HepG2 (cell line): ENCODE measurements around the gene ZBP1. TPM values are rescaled to one million over a fixed set of nuclear protein-coding genes. Genes with fewer than 3 reads are reported as not detected.
A peak's percentile ranks its signal among the peaks of the same experiment; 100 is the strongest.

Source experiments
- ATM ChIP-seq: fragments of 450-650 bp; IDR thresholded peaks from 2 replicates; pipeline ENCODE4 v1.7.1; 2017; ENCODE audit warnings: mild to moderate bottlenecking, borderline replicate concordance
- BCL6 ChIP-seq: IDR thresholded peaks from 2 replicates; pipeline ENCODE4 v1.6.1; 2016; ENCODE audit warnings: missing genetic modification reagents, missing compliant biosample characterization
- ELF4 ChIP-seq: sonication (generic); formaldehyde crosslinking; IDR thresholded peaks from 2 replicates; pipeline ENCODE4 v1.5.0; 2020; ENCODE audit warnings: missing genetic modification reagents, mild to moderate bottlenecking, moderate library complexity, borderline replicate concordance
- EP300 ChIP-seq, 3 experiments: sonication (generic) in 1 of 3; formaldehyde crosslinking in 1 of 3; IDR thresholded peaks; 2 replicates each; pipeline versions ENCODE4 v1.5.1 to v1.6.1; 2011 to 2020; ENCODE audit warnings: low read depth in 2 of 3, low read length in 2 of 3, borderline replicate concordance in 1 of 3, improper control_type of control experiment in 1 of 3, mild to moderate bottlenecking in 1 of 3, missing genetic modification reagents in 1 of 3, moderate library complexity in 1 of 3
- MBD4 ChIP-seq: IDR thresholded peaks from 2 replicates; pipeline ENCODE4 v1.6.1; 2012; ENCODE audit warnings: low read length, inconsistent platforms, borderline replicate concordance
- SOX13 ChIP-seq, 3 experiments: fragments of 450-650 bp in 1 of 3; sonication (generic) in 1 of 3; formaldehyde crosslinking in 1 of 3; IDR thresholded peaks in 2 of 3; conservative IDR thresholded peaks in 1 of 3; 2 replicates each; pipeline versions ENCODE4 v1.5.0 to v1.6.1; 2016 to 2020; ENCODE audit warnings: antibody characterized with exemption in 1 of 3, mild to moderate bottlenecking in 1 of 3, missing compliant biosample characterization in 1 of 3, missing genetic modification reagents in 1 of 3, moderate library complexity in 1 of 3
- TAF15 ChIP-seq: fragments of 200-400 bp; formaldehyde crosslinking; IDR thresholded peaks from one replicate; pipeline ENCODE4 v1.6.1; 2018; ENCODE audit warnings: mild to moderate bottlenecking, low read depth, low read length; ENCODE audit not compliant: poor library complexity, severe bottlenecking
- ZFP36 ChIP-seq: fragments of 150-350 bp; IDR thresholded peaks from 2 replicates; pipeline ENCODE4 v1.6.1; 2018; ENCODE audit warnings: borderline replicate concordance, low read length, low read depth; ENCODE audit not compliant: partially characterized antibody
- ZNF253 ChIP-seq: sonication (generic); formaldehyde crosslinking; IDR thresholded peaks from 2 replicates; pipeline ENCODE4 v1.8.0; 2022; ENCODE audit warnings: mild to moderate bottlenecking, missing genetic modification reagents, borderline replicate concordance
- ZNF350 ChIP-seq: sonication (generic); formaldehyde crosslinking; IDR thresholded peaks from 2 replicates; pipeline ENCODE4 v1.4.0; 2020; ENCODE audit warnings: mild to moderate bottlenecking, low read depth, missing genetic modification reagents, borderline replicate concordance
- ZNF550 ChIP-seq: sonication (generic); formaldehyde crosslinking; IDR thresholded peaks from 2 replicates; pipeline ENCODE4 v1.4.0; 2020; ENCODE audit warnings: mild to moderate bottlenecking, missing genetic modification reagents, borderline replicate concordance
- ZNF644 ChIP-seq: IDR thresholded peaks from 2 replicates; pipeline ENCODE4 v1.6.1; 2016; ENCODE audit warnings: low read depth
- ZNF816 ChIP-seq: sonication (generic); formaldehyde crosslinking; IDR thresholded peaks from 2 replicates; pipeline ENCODE4 v1.8.0; 2022; ENCODE audit warnings: missing genetic modification reagents, mild to moderate bottlenecking, borderline replicate concordance
- polyA plus RNA-seq, 8 experiments: library from polyadenylated mRNA; depleted of rRNA in 3 of 8; stranded (reverse) in 7 of 8; unstranded in 1 of 8; fragments of >200 nt; fragmentation: Illumina TruSeq in 4 of 8; extraction: Trizol in 4 of 8; gene quantifications; 2 replicates each; pipeline versions ENCODE4 v1.2.1 to v1.2.3, GENCODE V29; 2011 to 2016; ENCODE audit warnings: low read depth in 4 of 8, missing spikeins in 1 of 8, mixed read lengths in 1 of 8; ENCODE audit not compliant: insufficient read depth in 1 of 8
- total RNA-seq, 5 experiments: library from RNA; depleted of rRNA; stranded (reverse); fragments of >200 nt; fragmentation: Illumina TruSeq; extraction: Trizol; gene quantifications; 2 replicates each; pipeline ENCODE4 v1.2.3, GENCODE V29; 2016; ENCODE audit warnings: low read depth in 1 of 5
- TF ChIP-seq, protein P1 (sequence below): sonication (generic); formaldehyde crosslinking; IDR thresholded peaks from 2 replicates; pipeline ENCODE4 v1.8.0; 2022; ENCODE audit warnings: missing genetic modification reagents, mild to moderate bottlenecking, inconsistent platforms, borderline replicate concordance
- TF ChIP-seq, protein P2 (sequence below): IDR thresholded peaks from 2 replicates; pipeline ENCODE4 v1.6.1; 2016; ENCODE audit warnings: missing compliant biosample characterization, missing genetic modification reagents, borderline replicate concordance
- TF ChIP-seq, protein P3 (sequence below): sonication (generic); formaldehyde crosslinking; IDR thresholded peaks from 2 replicates; pipeline ENCODE4 v1.4.0; 2020; ENCODE audit warnings: missing genetic modification reagents, borderline replicate concordance
- TF ChIP-seq, protein P4 (sequence below): sonication (generic); formaldehyde crosslinking; IDR thresholded peaks from 2 replicates; pipeline ENCODE4 v1.4.0; 2020; ENCODE audit warnings: missing genetic modification reagents

Gene ZBP1
- total and polyA plus RNA-seq, 2 of the 13 experiments (the other 11 are each of a cell fraction or from before 2014, with no cell fraction given), result not detected

DNA sequence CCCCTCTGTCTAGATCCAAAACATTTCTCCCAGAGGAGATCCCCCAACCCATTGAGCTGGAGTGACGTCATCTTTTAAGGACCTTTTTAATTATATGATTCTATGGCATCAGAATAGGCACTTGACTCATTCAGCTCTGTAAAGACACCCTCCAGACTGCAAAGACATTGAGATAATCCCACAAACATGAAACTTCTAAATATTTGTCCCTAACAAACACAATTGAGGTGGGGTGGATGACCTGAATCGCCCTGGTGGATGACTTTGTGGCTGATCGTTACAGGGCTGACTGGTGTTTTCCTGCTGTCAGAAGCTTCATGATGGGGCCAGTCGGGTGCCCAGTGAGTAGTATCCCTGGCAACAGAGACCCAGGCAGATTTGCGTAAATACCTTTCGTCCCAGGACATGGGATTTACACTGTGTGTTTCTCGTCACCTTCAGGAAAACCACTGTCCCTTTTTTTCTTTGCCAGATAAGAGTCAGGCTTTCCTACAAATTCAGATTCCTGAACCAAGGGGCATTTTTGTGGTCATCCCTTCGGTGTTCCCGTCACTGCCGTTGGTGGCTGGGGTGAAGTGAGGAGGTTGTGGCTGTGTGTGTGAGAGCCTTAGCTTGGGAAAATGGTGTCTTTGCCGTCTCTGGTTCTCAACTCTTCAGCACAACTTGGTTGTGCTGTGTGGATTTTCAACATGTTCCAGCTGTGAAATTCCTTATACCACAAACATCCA, 64.6 kb downstream of the ZBP1 start (continued):
- TF ChIP-seq, protein P1, sequence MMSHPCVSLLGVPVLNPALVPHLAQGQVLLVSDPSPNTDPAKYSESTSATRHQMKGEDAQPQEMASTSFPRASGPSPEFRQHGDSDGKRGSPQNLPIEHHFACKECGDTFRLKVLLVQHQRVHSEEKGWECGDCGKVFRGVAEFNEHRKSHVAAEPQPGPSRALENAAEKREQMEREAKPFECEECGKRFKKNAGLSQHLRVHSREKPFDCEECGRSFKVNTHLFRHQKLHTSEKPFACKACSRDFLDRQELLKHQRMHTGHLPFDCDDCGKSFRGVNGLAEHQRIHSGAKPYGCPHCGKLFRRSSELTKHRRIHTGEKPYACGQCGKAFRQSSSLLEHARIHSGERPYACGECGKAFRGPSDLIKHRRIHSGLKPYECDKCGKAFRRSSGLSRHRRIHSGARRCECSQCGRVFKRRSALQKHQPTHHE (CRISPR knock-in tag), result no peak
- TF ChIP-seq, protein P2, sequence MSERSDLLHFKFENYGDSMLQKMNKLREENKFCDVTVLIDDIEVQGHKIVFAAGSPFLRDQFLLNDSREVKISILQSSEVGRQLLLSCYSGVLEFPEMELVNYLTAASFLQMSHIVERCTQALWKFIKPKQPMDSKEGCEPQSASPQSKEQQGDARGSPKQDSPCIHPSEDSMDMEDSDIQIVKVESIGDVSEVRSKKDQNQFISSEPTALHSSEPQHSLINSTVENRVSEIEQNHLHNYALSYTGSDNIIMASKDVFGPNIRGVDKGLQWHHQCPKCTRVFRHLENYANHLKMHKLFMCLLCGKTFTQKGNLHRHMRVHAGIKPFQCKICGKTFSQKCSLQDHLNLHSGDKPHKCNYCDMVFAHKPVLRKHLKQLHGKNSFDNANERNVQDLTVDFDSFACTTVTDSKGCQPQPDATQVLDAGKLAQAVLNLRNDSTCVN (CRISPR knock-in tag), result no peak
- TF ChIP-seq ZNF253 (CRISPR knock-in tag) (no peak), BCL6 (CRISPR knock-in tag) (peak; percentile 58), EP300 (IDR thresholded peaks at IDR 0.05; ENCODE audit: low read depth in 2 of 2, low read length in 2 of 2) (peak; percentile 27 to 83; a peak in 2 of 4 replicates), EP300 (CRISPR knock-in tag; IDR thresholded peaks at IDR 0.05; ENCODE audit: borderline replicate concordance) (no peak), SOX13 (IDR thresholded peaks at IDR 0.05) (no peak), SOX13 (CRISPR knock-in tag; conservative IDR thresholded peaks at IDR 0.05 in 1 of 2, IDR thresholded peaks at IDR 0.05 in 1 of 2) (peak; percentile 32 to 47; a peak in 1 of 4 replicates), ZNF550 (no peak), ZNF350 (CRISPR knock-in tag) (no peak), ELF4 (no peak), ZNF644 (CRISPR knock-in tag) (0 out of 2 replicates have a peak, but pooled peaks have one; percentile 52), ZFP36 (peak; percentile 8), ATM (no peak), MBD4 (0 out of 2 replicates have a peak, but pooled peaks have one; percentile 22), ZNF816 (CRISPR knock-in tag) (no peak), TAF15 (no peak)
- TF ChIP-seq, protein P3, sequence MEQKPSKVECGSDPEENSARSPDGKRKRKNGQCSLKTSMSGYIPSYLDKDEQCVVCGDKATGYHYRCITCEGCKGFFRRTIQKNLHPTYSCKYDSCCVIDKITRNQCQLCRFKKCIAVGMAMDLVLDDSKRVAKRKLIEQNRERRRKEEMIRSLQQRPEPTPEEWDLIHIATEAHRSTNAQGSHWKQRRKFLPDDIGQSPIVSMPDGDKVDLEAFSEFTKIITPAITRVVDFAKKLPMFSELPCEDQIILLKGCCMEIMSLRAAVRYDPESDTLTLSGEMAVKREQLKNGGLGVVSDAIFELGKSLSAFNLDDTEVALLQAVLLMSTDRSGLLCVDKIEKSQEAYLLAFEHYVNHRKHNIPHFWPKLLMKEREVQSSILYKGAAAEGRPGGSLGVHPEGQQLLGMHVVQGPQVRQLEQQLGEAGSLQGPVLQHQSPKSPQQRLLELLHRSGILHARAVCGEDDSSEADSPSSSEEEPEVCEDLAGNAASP (CRISPR knock-in tag), result peak; percentile 62; the same call in 1 of the 2 replicates
- TF ChIP-seq, protein P4, sequence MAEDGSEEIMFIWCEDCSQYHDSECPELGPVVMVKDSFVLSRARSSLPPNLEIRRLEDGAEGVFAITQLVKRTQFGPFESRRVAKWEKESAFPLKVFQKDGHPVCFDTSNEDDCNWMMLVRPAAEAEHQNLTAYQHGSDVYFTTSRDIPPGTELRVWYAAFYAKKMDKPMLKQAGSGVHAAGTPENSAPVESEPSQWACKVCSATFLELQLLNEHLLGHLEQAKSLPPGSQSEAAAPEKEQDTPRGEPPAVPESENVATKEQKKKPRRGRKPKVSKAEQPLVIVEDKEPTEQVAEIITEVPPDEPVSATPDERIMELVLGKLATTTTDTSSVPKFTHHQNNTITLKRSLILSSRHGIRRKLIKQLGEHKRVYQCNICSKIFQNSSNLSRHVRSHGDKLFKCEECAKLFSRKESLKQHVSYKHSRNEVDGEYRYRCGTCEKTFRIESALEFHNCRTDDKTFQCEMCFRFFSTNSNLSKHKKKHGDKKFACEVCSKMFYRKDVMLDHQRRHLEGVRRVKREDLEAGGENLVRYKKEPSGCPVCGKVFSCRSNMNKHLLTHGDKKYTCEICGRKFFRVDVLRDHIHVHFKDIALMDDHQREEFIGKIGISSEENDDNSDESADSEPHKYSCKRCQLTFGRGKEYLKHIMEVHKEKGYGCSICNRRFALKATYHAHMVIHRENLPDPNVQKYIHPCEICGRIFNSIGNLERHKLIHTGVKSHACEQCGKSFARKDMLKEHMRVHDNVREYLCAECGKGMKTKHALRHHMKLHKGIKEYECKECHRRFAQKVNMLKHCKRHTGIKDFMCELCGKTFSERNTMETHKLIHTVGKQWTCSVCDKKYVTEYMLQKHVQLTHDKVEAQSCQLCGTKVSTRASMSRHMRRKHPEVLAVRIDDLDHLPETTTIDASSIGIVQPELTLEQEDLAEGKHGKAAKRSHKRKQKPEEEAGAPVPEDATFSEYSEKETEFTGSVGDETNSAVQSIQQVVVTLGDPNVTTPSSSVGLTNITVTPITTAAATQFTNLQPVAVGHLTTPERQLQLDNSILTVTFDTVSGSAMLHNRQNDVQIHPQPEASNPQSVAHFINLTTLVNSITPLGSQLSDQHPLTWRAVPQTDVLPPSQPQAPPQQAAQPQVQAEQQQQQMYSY (CRISPR knock-in tag), result no peak
